HG02943 (cell line): Measurements from ENCODE around the gene CPXM2.
"Not testable (repeated sequence)": the region's sequence is repeated elsewhere in the genome, so short reads cannot be mapped to it uniquely, and the experiment has no call there.

ENCODE experiments used
- ATAC-seq: cut with Tn5 transposase; IDR thresholded peaks from one replicate; pipeline ENCODE4 v1.9.1; 2021; ENCODE audit warnings: mild to moderate bottlenecking, low read depth, moderate library complexity; ENCODE audit not compliant: unreplicated experiment

The CPXM2 gene

GRCh38 chr10:123747426-123747825 is 144.2 kb downstream of the CPXM2 start:
- ATAC-seq, result no peak

GRCh38 chr10:123746942-123747341 is 144.7 kb downstream of the CPXM2 start:
- no peak for ATAC-seq

- no peak for ATAC-seq
Observed at GRCh38 chr10:123746520-123746919, 145.1 kb downstream of the CPXM2 start.

GRCh38 chr10:123746061-123746460 is 145.5 kb downstream of the CPXM2 start:
- ATAC-seq, result no peak

- no peak for ATAC-seq
Observed at GRCh38 chr10:123744224-123744536, 147.4 kb downstream of the CPXM2 start.

GRCh38 chr10:123743441-123744223 is 148.0 kb downstream of the CPXM2 start:
- no peak for ATAC-seq

- ATAC-seq, result no peak
Observed at GRCh38 chr10:123742751-123743440, 148.7 kb downstream of the CPXM2 start.

- no peak for ATAC-seq
Observed at GRCh38 chr10:123741711-123742110, 149.9 kb downstream of the CPXM2 start.

GRCh38 chr10:123741146-123741545 is 150.5 kb downstream of the CPXM2 start:
- ATAC-seq, result no peak

GRCh38 chr10:123736917-123737316 is 154.7 kb downstream of the CPXM2 start:
- not testable (repeated sequence) for ATAC-seq

- ATAC-seq, result no peak
Observed at GRCh38 chr10:123729523-123729922, 162.1 kb downstream of the CPXM2 start.

- ATAC-seq, result no peak
Observed at GRCh38 chr10:123726836-123727235, 164.8 kb downstream of the CPXM2 start.

GRCh38 chr10:123726381-123726780 is 165.2 kb downstream of the CPXM2 start:
- ATAC-seq, result no peak

GRCh38 chr10:123724747-123725146 is 166.9 kb downstream of the CPXM2 start:
- ATAC-seq, result no peak

GRCh38 chr10:123722351-123722750 is 169.3 kb downstream of the CPXM2 start:
- ATAC-seq, result no peak

- no peak for ATAC-seq
Observed at GRCh38 chr10:123721441-123722049, 170.1 kb downstream of the CPXM2 start.

- ATAC-seq, result no peak
Observed at GRCh38 chr10:123720536-123720935, 171.1 kb downstream of the CPXM2 start.

GRCh38 chr10:123718544-123719060 is 173.0 kb downstream of the CPXM2 start:
- ATAC-seq, result no peak

GRCh38 chr10:123717336-123717735 is 174.3 kb downstream of the CPXM2 start:
- ATAC-seq, result no peak

GRCh38 chr10:123715546-123715945 is 176.1 kb downstream of the CPXM2 start:
- ATAC-seq, result no peak

- no peak for ATAC-seq
Observed at GRCh38 chr10:123706236-123706635, 185.4 kb downstream of the CPXM2 start.
